HG03280 (cell line): ENCODE data around the gene SLC9A9.
A peak's percentile ranks its signal among the peaks of the same experiment; 100 is the strongest.
"Not testable (repeated sequence)": the region's sequence is repeated elsewhere in the genome, so short reads cannot be mapped to it uniquely, and the experiment has no call there.

Experiments used
- ATAC-seq: cut with Tn5 transposase; IDR thresholded peaks from one replicate; pipeline ENCODE4 v1.9.1; 2021; ENCODE audit warnings: mild to moderate bottlenecking, moderate library complexity; ENCODE audit not compliant: unreplicated experiment

SLC9A9 gene

DNA sequence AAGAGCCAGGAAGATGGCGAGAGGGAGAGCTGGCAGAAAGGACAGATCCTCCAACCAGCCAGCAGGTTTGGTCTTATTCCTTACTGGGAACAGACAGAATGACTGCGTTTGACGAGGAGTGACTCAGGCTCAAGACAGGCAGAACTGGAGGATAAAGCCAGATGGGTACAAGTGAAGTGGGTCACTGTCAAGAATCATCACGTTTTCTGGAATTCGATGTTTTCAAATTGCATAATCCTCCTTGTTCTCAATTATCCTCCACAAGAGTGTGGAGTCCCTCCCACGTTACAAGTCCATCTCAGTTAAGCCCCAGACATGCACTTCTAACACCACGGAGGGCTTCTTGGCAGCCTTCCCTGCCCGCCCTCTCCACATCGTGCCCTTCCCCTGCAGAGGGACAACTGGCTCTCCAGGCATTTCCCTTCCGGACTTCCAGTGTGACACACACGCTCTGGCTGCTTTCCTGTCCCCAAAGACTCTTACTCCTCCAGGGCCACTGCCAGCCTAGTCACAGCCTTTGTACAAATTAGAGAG is 545.6 kb downstream of the SLC9A9 start:
- ATAC-seq: no peak

DNA sequence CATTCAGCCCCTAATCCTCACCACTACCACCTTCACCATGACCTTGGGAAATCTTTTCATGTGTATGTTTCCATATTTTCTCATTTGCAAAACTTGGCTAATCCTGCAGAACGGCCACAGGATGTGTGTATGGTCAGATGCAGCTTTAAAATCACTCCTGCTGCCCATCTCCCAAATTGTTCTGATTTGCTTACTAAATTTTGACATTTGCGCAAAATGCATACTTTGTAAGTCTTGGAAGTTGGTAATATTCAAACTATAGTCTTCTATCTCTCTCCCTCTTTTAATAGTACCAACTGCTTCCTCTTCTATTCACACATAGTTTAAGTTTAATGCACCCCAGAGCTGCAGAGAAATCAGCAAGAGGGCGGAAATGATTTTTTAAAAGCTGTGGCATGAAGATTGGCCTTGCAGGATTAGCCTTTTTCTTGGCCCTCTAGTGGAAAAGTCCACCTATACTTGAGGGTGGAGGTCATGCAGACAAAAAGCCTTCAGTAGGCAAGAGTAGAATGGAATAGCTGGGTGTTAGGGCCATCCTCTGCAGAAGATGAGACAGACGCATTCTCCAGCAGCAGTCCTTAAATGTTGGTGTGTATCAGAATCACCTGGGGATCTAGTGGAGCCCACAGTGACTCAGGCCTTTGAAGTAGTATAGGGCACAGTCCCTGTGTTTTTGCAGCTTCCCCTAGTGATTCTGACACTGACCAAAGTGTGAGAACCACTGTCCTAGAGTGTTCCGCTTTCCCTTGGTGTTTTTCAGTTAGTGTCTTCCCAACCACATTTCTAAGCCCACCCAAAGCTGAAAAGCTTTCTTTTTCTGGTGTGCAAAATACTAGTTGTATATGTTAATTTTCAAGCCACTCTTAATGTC is 547.0 kb downstream of the SLC9A9 start:
- ATAC-seq: no peak

GRCh38 chr3:143298886-143299535 is 549.3 kb downstream of the SLC9A9 start:
- ATAC-seq: no peak

DNA sequence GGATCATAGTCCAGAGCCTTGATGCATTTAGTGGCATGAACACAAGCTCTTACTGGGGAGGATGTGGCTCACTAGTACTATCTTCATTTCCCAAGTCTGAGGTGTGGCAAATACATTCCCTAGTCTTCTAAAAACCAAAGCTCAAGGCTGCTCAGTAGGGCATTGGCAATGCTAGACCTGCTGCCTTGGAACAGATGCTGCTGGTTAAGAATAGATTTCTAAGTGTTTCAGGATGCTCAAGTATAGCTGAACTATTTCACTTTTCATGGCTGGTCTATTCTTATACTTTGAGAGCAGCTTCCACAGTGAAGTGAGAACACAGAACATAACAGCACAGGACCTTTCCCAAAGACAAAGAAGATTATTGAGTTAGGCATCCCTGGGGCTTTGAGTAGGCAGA is 549.9 kb downstream of the SLC9A9 start:
- no peak for ATAC-seq

DNA sequence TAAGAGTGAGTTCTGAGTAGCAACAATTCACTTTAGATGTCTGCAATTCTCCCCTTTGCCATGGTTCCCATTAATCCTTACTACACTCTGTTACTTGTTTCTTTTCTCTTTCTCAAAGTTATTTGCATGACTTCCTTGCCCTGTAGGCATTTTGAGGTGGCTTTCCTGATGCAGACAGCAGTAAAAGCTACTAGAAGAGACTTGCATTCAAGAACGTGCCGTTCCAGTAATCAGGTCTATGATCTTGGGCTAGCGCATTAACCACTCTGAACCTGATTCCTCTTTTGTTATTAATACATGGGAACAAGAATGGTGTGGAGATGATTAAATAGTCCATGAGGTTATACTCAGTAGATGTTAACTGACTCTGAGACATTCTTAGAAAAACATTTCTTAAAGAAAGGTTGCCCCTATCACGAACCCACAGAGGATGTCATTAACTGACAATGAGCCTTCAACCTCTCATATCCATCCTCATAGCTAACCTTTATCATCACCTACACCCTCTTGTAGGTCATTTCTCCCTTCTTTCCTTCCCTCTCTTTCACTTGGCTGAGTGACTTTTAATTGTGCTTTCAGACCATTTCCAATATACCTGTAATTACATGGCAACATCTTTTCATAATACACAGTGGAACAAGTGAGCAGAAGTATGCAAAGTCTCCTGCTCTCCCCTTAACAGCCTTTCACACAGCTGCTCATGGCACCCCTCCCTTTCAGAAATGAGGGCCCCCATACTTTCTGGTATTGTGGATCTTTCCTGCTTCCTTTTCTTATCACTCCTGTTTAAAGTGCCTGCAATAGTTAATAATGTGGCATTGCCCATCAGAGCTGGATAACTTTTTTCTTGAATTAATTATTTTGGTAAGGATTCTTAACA is 552.8 kb downstream of the SLC9A9 start:
- ATAC-seq: no peak

DNA sequence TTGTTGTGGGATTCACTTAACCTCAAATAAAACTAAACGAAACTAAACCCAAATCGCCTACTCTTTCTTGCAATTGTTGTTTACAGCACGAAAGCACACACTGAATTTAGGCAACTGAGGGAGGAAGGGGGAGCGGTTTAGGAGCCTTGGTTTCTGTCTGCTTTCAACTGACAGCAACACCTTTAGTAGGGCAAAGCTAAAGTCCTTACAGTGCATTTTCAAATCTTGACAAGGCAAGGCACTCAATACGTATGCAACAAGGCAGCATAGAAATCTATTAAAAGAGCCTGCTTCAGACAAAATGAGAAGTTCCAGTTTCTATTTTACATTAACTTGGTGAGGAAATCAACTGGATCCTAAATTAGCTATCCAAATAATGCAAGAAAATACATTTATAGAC is 554.1 kb downstream of the SLC9A9 start:
- no peak for ATAC-seq

DNA sequence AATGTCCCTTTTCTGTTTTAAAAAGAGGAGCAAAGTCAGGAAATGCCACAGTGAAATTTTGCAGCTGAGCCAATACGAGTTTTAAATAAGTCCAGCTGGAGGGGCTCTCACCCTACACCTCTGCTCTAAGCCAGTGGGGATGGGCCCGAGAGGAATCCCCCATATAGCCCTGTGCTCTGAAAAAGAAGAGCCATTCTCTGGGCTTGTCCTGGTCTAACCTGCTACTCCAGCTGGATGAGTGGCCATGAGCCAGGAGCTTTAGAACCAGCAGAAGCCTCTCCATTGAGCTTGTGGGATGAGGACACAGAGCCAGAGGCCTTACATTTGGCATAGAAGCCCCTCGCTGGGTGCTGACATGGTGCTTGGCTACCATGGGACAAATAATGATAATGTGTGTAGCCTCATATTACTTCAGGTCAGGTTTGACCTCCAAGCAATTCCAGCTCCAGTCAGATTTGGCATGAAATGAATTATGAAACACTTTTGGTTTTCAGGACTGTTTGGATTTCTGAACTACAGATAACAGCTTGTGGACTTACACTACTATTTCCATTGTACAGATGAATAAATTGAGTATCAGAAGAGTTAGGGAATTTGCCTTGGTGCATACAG is 556.3 kb downstream of the SLC9A9 start:
- ATAC-seq: no peak

DNA sequence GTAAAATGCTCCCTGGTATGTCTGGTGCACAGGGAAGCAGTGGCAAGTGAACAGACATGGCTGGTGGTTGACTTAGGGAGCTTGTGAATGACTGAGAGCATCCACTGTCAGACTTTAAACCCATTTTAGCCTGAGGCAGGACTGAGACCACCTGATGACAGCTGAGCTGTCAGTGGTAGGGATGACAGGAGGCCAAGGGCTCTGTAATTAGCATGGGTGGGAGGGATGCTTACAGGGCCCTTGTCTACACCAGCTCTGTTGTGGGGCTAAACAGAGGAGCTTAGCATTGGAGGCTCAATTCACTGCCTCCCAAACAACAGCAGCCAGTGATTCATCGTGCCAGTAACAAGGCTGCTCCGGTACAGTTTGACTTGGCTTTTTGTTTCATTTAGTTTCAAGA is 559.3 kb downstream of the SLC9A9 start:
- ATAC-seq: no peak

DNA sequence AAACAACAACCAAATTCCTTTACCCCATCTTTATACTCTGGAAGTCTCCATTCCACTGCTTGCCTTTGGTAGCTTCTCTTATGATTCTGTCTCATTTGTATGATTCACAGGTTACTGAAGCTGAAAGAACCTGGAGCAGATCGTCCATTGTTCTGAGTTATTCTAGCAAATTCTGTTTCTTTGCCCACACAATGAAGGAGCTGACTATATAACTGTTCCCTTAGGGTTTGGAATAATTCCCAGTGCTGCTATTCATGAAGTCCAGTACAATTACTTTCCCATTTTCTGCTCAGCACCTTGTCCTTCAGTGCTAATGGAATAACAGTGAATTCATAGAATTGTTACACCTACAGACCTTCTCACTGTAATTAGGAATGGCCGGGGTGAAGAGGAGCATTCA is 560.9 kb downstream of the SLC9A9 start:
- ATAC-seq: no peak

DNA sequence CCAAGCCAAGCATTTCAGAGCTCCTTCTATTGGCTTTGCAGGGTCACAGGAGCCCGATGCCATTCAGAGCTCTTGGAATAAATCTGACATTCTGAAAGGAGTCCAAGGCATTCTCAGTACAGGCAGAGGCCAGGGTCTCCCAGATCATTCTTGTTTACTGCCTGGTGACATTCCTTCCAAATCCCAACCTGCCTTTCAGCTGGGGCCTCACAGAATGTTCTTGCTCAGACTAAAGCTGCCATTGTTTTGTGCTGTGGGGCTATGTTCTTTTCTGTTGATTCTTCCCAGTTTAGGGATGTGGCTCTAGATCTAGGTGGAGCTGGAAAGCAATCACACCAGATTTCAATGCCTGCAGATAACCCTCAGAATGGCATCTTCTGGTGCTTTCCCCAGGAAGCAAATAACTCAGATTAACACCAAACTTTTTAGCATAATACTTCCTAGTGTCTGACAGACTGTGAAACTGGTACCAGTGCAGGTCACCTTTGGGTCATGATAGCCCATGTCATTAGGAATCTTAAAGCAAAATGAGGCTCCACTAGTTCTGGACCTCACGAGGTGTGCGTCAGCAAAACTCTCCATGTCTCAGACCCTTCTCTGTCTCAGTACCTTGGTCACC is 561.8 kb downstream of the SLC9A9 start:
- ATAC-seq: no peak

- ATAC-seq: no peak
These were observed 564.7 kb downstream of the SLC9A9 start for GRCh38 chr3:143283432-143284128.

GRCh38 chr3:143280984-143281383 is 567.3 kb downstream of the SLC9A9 start:
- ATAC-seq: no peak

- ATAC-seq: not testable (repeated sequence)
These were observed 568.7 kb downstream of the SLC9A9 start for GRCh38 chr3:143279567-143279966.

GRCh38 chr3:143278721-143279120 is 569.5 kb downstream of the SLC9A9 start:
- no peak for ATAC-seq

- ATAC-seq: no peak
These were observed 570.7 kb downstream of the SLC9A9 start for GRCh38 chr3:143277531-143277930.

DNA sequence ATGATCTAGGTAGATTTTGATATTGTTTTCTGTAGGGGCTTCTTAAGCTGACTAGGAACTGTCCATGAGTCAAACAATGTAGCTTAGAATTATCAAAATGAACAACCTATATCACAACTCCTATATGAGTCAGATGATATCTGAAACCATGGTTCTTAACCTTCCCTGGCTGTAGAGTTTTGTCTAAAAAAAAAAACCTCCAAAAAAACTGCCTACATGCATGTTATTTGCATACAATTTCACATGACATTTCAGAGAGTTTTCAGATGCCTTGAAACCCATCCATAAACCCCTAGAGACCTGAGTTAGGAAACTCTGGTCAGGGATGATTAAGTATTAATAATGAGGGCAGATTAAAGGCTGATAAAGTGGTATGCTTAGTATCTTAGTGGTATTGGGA is 571.7 kb downstream of the SLC9A9 start:
- ATAC-seq: peak; percentile 68

DNA sequence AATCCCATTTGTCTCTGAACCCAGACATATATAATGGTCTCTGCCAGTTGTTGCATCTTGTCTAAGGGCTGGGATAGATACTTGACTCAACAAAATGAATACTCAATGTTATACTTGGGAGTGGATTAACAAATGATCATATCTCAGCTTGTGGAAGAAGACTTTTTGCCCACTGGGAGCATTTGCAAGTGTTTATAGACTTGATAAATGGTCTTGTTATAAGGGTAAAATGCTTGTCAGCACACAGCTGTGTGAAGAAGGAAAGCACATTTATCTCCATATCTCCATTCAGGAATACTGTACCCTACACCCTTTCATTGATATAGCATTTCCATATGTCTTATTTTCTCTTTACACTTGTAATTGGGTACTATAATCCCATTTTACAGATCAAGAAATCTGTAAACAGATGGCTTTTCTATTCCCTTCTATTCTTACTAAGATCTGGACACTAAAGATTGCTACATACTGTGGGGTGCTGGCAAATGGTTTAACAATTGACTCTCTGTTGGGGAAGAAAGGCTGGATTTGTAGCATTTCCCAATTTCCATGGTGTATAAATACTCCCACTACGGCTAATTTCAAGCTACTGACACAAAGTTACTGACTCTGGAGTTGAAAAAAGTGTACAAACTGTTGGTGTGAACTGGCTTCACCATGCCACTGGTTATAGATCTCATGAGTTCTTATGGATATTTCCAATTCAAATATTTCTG is 574.1 kb downstream of the SLC9A9 start:
- no peak for ATAC-seq

DNA sequence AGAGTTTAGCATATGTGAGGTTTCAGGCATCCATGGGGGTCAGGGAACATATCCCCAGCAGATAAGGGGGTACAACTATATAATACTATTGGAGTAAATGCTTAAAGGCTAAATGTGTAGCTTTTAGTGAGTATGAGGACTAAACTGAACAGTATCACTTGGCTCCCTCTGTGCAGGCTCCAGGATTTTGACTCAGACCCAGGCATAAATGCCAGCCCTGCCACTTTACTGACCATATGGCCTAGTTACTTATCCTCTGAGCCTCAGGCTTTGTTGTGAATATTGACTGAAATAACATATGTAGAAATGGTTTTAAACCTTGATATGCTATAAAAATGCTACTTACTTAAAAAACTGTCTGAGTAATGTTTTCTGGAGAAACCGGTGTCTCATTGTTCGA is 577.1 kb downstream of the SLC9A9 start:
- ATAC-seq: no peak

- ATAC-seq: no peak
These were observed 578.5 kb downstream of the SLC9A9 start for GRCh38 chr3:143269741-143270140.
